ENCODE data around the gene NDUFS6.

The NDUFS6 gene

DNA sequence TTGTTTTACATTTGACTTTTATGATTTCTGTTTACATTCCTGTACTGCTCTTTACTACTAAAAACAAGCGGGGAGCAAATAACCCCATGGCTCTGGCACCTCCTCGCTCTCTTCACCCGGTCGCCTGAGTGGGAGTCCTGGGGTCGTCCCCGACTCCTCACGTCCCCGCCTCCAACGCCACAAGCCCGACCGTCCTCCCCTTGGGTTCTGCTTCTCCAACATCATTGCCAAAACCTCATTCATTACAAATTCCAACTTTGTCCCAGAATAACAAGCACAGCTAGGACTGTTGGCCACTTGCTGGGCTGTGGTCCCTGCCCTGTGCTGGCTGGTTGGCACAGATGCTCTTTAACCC is 36.6 kb upstream of the NDUFS6 start:
- ChIA-PET POLR2A (ENCODE audit: low non-redundant PET) (no interaction called here), CTCF (no interaction called here)
- no peak overlapping the region for H3K27ac ChIP-seq
- TF ChIP-seq, protein P1, sequence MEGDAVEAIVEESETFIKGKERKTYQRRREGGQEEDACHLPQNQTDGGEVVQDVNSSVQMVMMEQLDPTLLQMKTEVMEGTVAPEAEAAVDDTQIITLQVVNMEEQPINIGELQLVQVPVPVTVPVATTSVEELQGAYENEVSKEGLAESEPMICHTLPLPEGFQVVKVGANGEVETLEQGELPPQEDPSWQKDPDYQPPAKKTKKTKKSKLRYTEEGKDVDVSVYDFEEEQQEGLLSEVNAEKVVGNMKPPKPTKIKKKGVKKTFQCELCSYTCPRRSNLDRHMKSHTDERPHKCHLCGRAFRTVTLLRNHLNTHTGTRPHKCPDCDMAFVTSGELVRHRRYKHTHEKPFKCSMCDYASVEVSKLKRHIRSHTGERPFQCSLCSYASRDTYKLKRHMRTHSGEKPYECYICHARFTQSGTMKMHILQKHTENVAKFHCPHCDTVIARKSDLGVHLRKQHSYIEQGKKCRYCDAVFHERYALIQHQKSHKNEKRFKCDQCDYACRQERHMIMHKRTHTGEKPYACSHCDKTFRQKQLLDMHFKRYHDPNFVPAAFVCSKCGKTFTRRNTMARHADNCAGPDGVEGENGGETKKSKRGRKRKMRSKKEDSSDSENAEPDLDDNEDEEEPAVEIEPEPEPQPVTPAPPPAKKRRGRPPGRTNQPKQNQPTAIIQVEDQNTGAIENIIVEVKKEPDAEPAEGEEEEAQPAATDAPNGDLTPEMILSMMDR (conservative IDR thresholded peaks at IDR 0.05; ENCODE audit: low read depth), result no peak
- DNase-seq (ENCODE audit: low spot score), result no peak

GRCh38 chr5:1765141-1765879 is 35.9 kb upstream of the NDUFS6 start:
- no peak for DNase-seq (ENCODE audit: low spot score)
- H3K27ac ChIP-seq, result no peak overlapping the region
- TF ChIP-seq, protein P1 (conservative IDR thresholded peaks at IDR 0.05; ENCODE audit: low read depth), result no peak
- ChIA-PET CTCF (no interaction called here), POLR2A (ENCODE audit: low non-redundant PET) (no interaction called here)

- POLR2A ChIA-PET (ENCODE audit: low non-redundant PET), result no interaction called here
- DNase-seq (ENCODE audit: low spot score), result no peak
- CTCF ChIA-PET, result no interaction called here
- no peak overlapping the region for H3K27ac ChIP-seq
- TF ChIP-seq, protein P1 (conservative IDR thresholded peaks at IDR 0.05; ENCODE audit: low read depth), result no peak
Measured at GRCh38 chr5:1765880-1766235, 35.3 kb upstream of the NDUFS6 start.

DNA sequence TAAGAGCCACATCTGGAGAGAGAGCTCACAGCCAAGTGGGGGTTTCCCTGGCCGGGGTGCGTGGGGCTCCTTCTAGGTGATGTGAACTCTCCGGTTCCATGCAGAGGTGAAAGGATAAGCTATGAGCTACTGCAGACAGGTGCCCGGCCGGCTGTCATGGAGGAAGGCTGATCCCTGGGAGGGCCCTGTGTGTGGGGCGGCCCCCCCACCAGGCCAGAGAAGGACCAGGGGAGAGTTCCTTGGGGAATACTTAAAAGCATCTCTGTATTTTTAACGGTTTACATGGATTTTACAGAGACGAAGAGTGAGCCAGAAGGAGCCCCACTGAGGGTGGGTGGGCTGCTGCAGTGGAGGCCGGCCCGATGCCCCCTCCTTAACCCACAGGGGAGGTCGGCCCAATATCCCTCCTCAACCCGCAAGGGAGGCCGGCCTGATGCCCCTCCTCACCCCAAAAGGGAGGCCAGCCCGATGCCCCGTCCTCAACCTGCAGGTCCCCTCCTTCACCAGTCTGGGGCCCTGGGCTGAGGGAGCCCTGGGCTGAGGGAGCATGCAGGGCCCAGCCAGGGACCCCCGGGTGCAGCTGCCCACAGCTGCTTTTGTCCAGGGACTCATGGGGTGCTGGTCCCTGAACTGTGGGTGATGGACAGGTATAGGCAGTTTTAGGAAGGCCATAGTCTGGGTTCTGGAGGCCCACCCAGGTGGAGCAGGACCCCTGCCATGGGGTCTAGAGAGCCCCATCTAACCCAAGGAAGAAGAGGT is 33.5 kb upstream of the NDUFS6 start:
- TF ChIP-seq, protein P1 (conservative IDR thresholded peaks at IDR 0.05; ENCODE audit: low read depth), result no peak
- H3K27ac ChIP-seq, result no peak overlapping the region
- ChIA-PET CTCF (interaction anchor here (0.5 kb wide), 1 partner anchor 344 kb away, joined by 3 read pairs; no protein-coding TSS in a partner anchor), POLR2A (ENCODE audit: low non-redundant PET) (no interaction called here)
- no peak for DNase-seq (ENCODE audit: low spot score)

- TF ChIP-seq, protein P1 (conservative IDR thresholded peaks at IDR 0.05; ENCODE audit: low read depth), result no peak
- ChIA-PET CTCF (interaction anchor here (0.5 kb wide), 1 partner anchor 344 kb away, joined by 3 read pairs; no protein-coding TSS in a partner anchor), POLR2A (ENCODE audit: low non-redundant PET) (no interaction called here)
- no peak for DNase-seq (ENCODE audit: low spot score)
- H3K27ac ChIP-seq, result no peak overlapping the region
Measured at GRCh38 chr5:1768283-1769000, 32.8 kb upstream of the NDUFS6 start.

DNA sequence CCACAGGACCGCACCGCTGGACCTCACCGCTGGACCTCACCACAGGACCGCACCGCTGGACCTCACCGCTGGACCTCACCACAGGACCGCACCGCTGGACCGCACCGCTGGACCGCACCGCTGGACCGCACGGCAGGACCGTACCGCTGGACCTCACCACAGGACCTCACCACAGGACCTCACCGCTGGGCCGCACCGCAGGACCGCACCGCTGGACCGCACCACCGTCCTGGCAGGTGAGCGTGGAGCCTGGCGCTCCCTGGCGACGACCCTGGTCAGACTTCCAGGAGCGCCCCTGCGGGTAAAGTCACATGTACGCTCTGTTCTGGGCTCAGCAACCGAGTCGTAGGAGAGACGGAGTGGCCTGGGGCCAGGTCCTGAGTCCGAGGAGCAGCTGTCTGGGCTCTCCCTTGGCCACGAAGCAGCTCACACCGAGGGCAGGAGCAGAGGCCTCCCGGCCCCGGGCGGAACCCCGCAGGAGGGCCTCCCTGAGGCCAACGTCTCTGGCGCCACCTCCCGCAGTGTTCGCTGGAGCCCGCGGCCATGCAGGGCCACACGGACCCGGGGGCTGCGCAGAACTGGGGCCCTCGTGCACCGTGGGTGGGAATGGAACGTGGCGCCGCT is 32.1 kb upstream of the NDUFS6 start:
- ChIA-PET CTCF (no interaction called here), POLR2A (ENCODE audit: low non-redundant PET) (no interaction called here)
- TF ChIP-seq, protein P1 (conservative IDR thresholded peaks at IDR 0.05; ENCODE audit: low read depth), result no peak
- no peak overlapping the region for H3K27ac ChIP-seq
- DNase-seq (ENCODE audit: low spot score), result no peak
